ENCODE results near the gene HTR3B.
A peak's percentile ranks its signal among the peaks of the same experiment; 100 is the strongest.

The HTR3B gene

GRCh38 chr11:113904379-113905101, at the start of gene HTR3B:
HTR3B (plus strand) TSS chr11:113904796; CDS start chr11:113904934, 138 bp downstream.
- no peak within 1 kb of the TSS for H3K27ac ChIP-seq (ENCODE audit: low read length)
- no peak within 1 kb of the TSS for H3K4me3 ChIP-seq (ENCODE audit: low read length in 2 of 2)
- H3K27me3 ChIP-seq (ENCODE audit: control insufficient read depth in 1 of 2, insufficient read depth in 2 of 2, low read length in 2 of 2): peaks cover 0 to 2% of the 10 kb centered on the region in 2 donors
- no peaks in the 10 kb centered on the region for H3K36me3 ChIP-seq (ENCODE audit: control insufficient read depth in 2 of 2, insufficient read depth in 2 of 2, low read length in 2 of 2)
- no peak within 1 kb of the TSS for H3K9ac ChIP-seq (ENCODE audit: low read length in 2 of 2)
- H3K4me1 ChIP-seq (ENCODE audit: control insufficient read depth, insufficient read depth, low read length): no peaks in the 10 kb centered on the region
- H3K9me3 ChIP-seq (ENCODE audit: control insufficient read depth in 2 of 2, low read length in 2 of 2): no peaks in the 10 kb centered on the region

GRCh38 chr11:113855803-113856202, 48.8 kb upstream of the HTR3B start:
- Histone ChIP-seq H3K27me3 (ENCODE audit: control insufficient read depth in 1 of 2, insufficient read depth in 2 of 2, low read length in 2 of 2) (no peaks in the 10 kb centered on the region), H3K4me1 (ENCODE audit: control insufficient read depth, insufficient read depth, low read length) (no peaks in the 10 kb centered on the region), H3K9ac (ENCODE audit: low read length in 2 of 2) (no peak overlapping the region), H3K36me3 (ENCODE audit: control insufficient read depth in 2 of 2, insufficient read depth in 2 of 2, low read length in 2 of 2) (peaks cover 4 to 11% of the 10 kb centered on the region in 2 donors), H3K4me3 (ENCODE audit: low read length in 2 of 2) (no peak overlapping the region), H3K9me3 (ENCODE audit: control insufficient read depth in 2 of 2, low read length in 2 of 2) (no peaks in the 10 kb centered on the region), H3K27ac (ENCODE audit: low read length) (no peak overlapping the region)

- Histone ChIP-seq H3K27ac (ENCODE audit: low read length) (no peak overlapping the region), H3K4me3 (ENCODE audit: low read length in 2 of 2) (no peak overlapping the region), H3K4me1 (ENCODE audit: control insufficient read depth, insufficient read depth, low read length) (no peaks in the 10 kb centered on the region)
Observed at GRCh38 chr11:113856966-113857759, 47.4 kb upstream of the HTR3B start.

GRCh38 chr11:113859665-113860064, 44.9 kb upstream of the HTR3B start:
- H3K36me3 ChIP-seq (ENCODE audit: control insufficient read depth in 2 of 2, insufficient read depth in 2 of 2, low read length in 2 of 2): no peaks in the 10 kb centered on the region
- no peak overlapping the region for H3K9ac ChIP-seq (ENCODE audit: low read length in 2 of 2)
- no peaks in the 10 kb centered on the region for H3K4me1 ChIP-seq (ENCODE audit: control insufficient read depth, insufficient read depth, low read length)
- no peak overlapping the region for H3K27ac ChIP-seq (ENCODE audit: low read length)
- no peaks in the 10 kb centered on the region for H3K9me3 ChIP-seq (ENCODE audit: control insufficient read depth in 2 of 2, low read length in 2 of 2)
- H3K27me3 ChIP-seq (ENCODE audit: control insufficient read depth in 1 of 2, insufficient read depth in 2 of 2, low read length in 2 of 2): no peaks in the 10 kb centered on the region
- no peak overlapping the region for H3K4me3 ChIP-seq (ENCODE audit: low read length in 2 of 2)

More at GRCh38 chr11:113856966-113857759, 47.4 kb upstream of the HTR3B start:
- Histone ChIP-seq H3K27me3 (ENCODE audit: control insufficient read depth in 1 of 2, insufficient read depth in 2 of 2, low read length in 2 of 2) (no peaks in the 10 kb centered on the region), H3K36me3 (ENCODE audit: control insufficient read depth in 2 of 2, insufficient read depth in 2 of 2, low read length in 2 of 2) (peaks cover 0 to 5% of the 10 kb centered on the region in 2 donors), H3K9me3 (ENCODE audit: control insufficient read depth in 2 of 2, low read length in 2 of 2) (no peaks in the 10 kb centered on the region), H3K9ac (ENCODE audit: low read length in 2 of 2) (no peak overlapping the region)

- Histone ChIP-seq H3K27me3 (ENCODE audit: control insufficient read depth in 1 of 2, insufficient read depth in 2 of 2, low read length in 2 of 2) (no peaks in the 10 kb centered on the region), H3K4me1 (ENCODE audit: control insufficient read depth, insufficient read depth, low read length) (no peaks in the 10 kb centered on the region), H3K36me3 (ENCODE audit: control insufficient read depth in 2 of 2, insufficient read depth in 2 of 2, low read length in 2 of 2) (no peaks in the 10 kb centered on the region), H3K9ac (ENCODE audit: low read length in 2 of 2) (no peak overlapping the region), H3K9me3 (ENCODE audit: control insufficient read depth in 2 of 2, low read length in 2 of 2) (no peaks in the 10 kb centered on the region), H3K27ac (ENCODE audit: low read length) (no peak overlapping the region), H3K4me3 (ENCODE audit: low read length in 2 of 2) (no peak overlapping the region)
Observed at GRCh38 chr11:113862435-113862834, 42.2 kb upstream of the HTR3B start.

- H3K9ac ChIP-seq (ENCODE audit: low read length in 2 of 2): no peak overlapping the region
- no peak overlapping the region for H3K27ac ChIP-seq (ENCODE audit: low read length)
- H3K4me3 ChIP-seq (ENCODE audit: low read length in 2 of 2): no peak overlapping the region
- no peaks in the 10 kb centered on the region for H3K36me3 ChIP-seq (ENCODE audit: control insufficient read depth in 2 of 2, insufficient read depth in 2 of 2, low read length in 2 of 2)
- peaks cover 2% of the 10 kb centered on the region for H3K4me1 ChIP-seq (ENCODE audit: control insufficient read depth, insufficient read depth, low read length)
- H3K27me3 ChIP-seq (ENCODE audit: control insufficient read depth in 1 of 2, insufficient read depth in 2 of 2, low read length in 2 of 2): no peaks in the 10 kb centered on the region
- H3K9me3 ChIP-seq (ENCODE audit: control insufficient read depth in 2 of 2, low read length in 2 of 2): no peaks in the 10 kb centered on the region
Observed at GRCh38 chr11:113864410-113864809, 40.2 kb upstream of the HTR3B start.

GRCh38 chr11:113865873-113866272, 38.7 kb upstream of the HTR3B start:
- Histone ChIP-seq H3K9ac (ENCODE audit: low read length in 2 of 2) (no peak overlapping the region), H3K27me3 (ENCODE audit: control insufficient read depth in 1 of 2, insufficient read depth in 2 of 2, low read length in 2 of 2) (no peaks in the 10 kb centered on the region), H3K4me1 (ENCODE audit: control insufficient read depth, insufficient read depth, low read length) (peaks cover 3% of the 10 kb centered on the region), H3K36me3 (ENCODE audit: control insufficient read depth in 2 of 2, insufficient read depth in 2 of 2, low read length in 2 of 2) (no peaks in the 10 kb centered on the region), H3K27ac (ENCODE audit: low read length) (no peak overlapping the region), H3K9me3 (ENCODE audit: control insufficient read depth in 2 of 2, low read length in 2 of 2) (no peaks in the 10 kb centered on the region), H3K4me3 (ENCODE audit: low read length in 2 of 2) (no peak overlapping the region)

GRCh38 chr11:113867843-113868503, 36.6 kb upstream of the HTR3B start:
- H3K4me3 ChIP-seq (ENCODE audit: low read length in 2 of 2): no peak overlapping the region
- no peaks in the 10 kb centered on the region for H3K27me3 ChIP-seq (ENCODE audit: control insufficient read depth in 1 of 2, insufficient read depth in 2 of 2, low read length in 2 of 2)
- no peak overlapping the region for H3K27ac ChIP-seq (ENCODE audit: low read length)
- H3K36me3 ChIP-seq (ENCODE audit: control insufficient read depth in 2 of 2, insufficient read depth in 2 of 2, low read length in 2 of 2): no peaks in the 10 kb centered on the region
- H3K9ac ChIP-seq (ENCODE audit: low read length in 2 of 2): no peak overlapping the region
- H3K4me1 ChIP-seq (ENCODE audit: control insufficient read depth, insufficient read depth, low read length): peaks cover 10% of the 10 kb centered on the region
- no peaks in the 10 kb centered on the region for H3K9me3 ChIP-seq (ENCODE audit: control insufficient read depth in 2 of 2, low read length in 2 of 2)

GRCh38 chr11:113871336-113871735, 33.3 kb upstream of the HTR3B start:
- H3K27ac ChIP-seq (ENCODE audit: low read length): no peak overlapping the region

GRCh38 chr11:113873236-113873626, 31.4 kb upstream of the HTR3B start:
- Histone ChIP-seq H3K9me3 (ENCODE audit: control insufficient read depth in 2 of 2, low read length in 2 of 2) (no peaks in the 10 kb centered on the region), H3K27ac (ENCODE audit: low read length) (peak overlapping the region; percentile 12), H3K27me3 (ENCODE audit: control insufficient read depth in 1 of 2, insufficient read depth in 2 of 2, low read length in 2 of 2) (no peaks in the 10 kb centered on the region), H3K4me1 (ENCODE audit: control insufficient read depth, insufficient read depth, low read length) (peaks cover 11% of the 10 kb centered on the region), H3K36me3 (ENCODE audit: control insufficient read depth in 2 of 2, insufficient read depth in 2 of 2, low read length in 2 of 2) (no peaks in the 10 kb centered on the region), H3K9ac (ENCODE audit: low read length in 2 of 2) (peak overlapping the region; percentile 44 to 47), H3K4me3 (ENCODE audit: low read length in 2 of 2) (peak overlapping the region; percentile 54 to 59)

More at GRCh38 chr11:113871336-113871735, 33.3 kb upstream of the HTR3B start:
- H3K4me1 ChIP-seq (ENCODE audit: control insufficient read depth, insufficient read depth, low read length): peaks cover 13% of the 10 kb centered on the region
- no peaks in the 10 kb centered on the region for H3K27me3 ChIP-seq (ENCODE audit: control insufficient read depth in 1 of 2, insufficient read depth in 2 of 2, low read length in 2 of 2)
- H3K4me3 ChIP-seq (ENCODE audit: low read length in 2 of 2): no peak overlapping the region
- no peaks in the 10 kb centered on the region for H3K9me3 ChIP-seq (ENCODE audit: control insufficient read depth in 2 of 2, low read length in 2 of 2)
- H3K36me3 ChIP-seq (ENCODE audit: control insufficient read depth in 2 of 2, insufficient read depth in 2 of 2, low read length in 2 of 2): no peaks in the 10 kb centered on the region
- no peak overlapping the region for H3K9ac ChIP-seq (ENCODE audit: low read length in 2 of 2)

Measured in stomach smooth muscle (tissue), 2 donors.